ENCODE measurements around the gene NALCN.

- TF ChIP-seq CTCF (conservative IDR thresholded peaks at IDR 0.05 in 1 of 2, IDR thresholded peaks at IDR 0.05 in 1 of 2; ENCODE audit: extremely low read depth in 1 of 2, insufficient read depth in 1 of 2, low read depth in 1 of 2, low read length in 2 of 2) (no peak), EZH2 (IDR thresholded peaks at IDR 0.05; ENCODE audit: borderline replicate concordance, low read length) (no peak)
These were observed 299.5 kb downstream of the NALCN start for GRCh38 chr13:101116826-101117225.

All from mammary epithelial cell (primary cell).